DOHH2 (cell line): Measurements from ENCODE around the gene TMEM231.
"Not testable (repeated sequence)": the region's sequence is repeated elsewhere in the genome, so short reads cannot be mapped to it uniquely, and the experiment has no call there.

Experiments used
- EZH2phosphoT487 ChIP-seq: fragments of 200-600 bp; sonication (generic); IDR thresholded peaks from 2 replicates; pipeline ENCODE4 v1.6.1; 2017; ENCODE audit warnings: borderline replicate concordance, mild to moderate bottlenecking, antibody characterized with exemption, low read length, moderate library complexity, mixed read lengths
- TF ChIP-seq, protein P1 (sequence below): fragments of 200-600 bp; sonication (generic); IDR thresholded peaks from one replicate; pipeline ENCODE4 v1.5.1; 2014; ENCODE audit warnings: antibody characterized with exemption, mild to moderate bottlenecking, low read depth, low read length; ENCODE audit not compliant: poor library complexity, severe bottlenecking

DNA sequence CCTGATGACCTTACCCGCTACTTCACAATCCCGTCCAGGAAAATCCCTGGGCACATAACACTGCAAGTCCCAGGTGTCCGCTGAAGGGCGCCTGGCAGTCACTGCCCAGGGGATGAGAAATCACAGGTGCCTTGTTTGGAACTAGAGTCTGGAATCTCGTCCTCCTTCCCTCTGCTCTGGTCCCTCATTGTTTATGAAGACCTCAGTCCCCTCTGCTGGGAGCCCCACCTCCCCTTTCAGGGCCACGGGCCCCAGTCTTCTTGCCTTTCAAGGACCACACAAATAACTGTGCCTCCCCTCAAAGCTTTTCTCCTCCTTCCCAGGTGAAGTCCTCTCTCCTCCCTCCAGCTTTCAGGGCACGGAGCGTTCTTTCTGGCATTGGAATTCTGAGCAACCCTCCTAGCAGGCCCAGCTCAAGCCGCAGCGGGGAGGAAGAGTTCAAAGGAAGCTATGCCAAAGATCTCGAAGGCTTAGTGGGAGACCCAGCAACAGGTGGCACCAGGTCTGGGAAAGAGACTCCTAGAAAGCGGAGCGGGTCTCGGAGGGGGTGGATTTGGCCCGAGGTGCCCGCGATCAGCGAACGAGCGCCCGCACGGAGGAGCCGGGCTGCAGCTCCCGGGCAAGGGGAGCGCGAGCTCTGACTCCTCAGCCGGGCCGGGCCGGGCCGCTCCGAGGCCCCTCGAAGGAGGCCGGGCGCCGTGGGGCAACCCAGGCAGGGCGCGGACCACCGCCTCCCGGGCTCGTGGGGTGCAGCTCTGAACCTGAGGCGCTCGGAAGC, 39.7 kb downstream of the TMEM231 start:
- not testable (repeated sequence) for TF ChIP-seq EZH2phosphoT487
- TF ChIP-seq, protein P1, sequence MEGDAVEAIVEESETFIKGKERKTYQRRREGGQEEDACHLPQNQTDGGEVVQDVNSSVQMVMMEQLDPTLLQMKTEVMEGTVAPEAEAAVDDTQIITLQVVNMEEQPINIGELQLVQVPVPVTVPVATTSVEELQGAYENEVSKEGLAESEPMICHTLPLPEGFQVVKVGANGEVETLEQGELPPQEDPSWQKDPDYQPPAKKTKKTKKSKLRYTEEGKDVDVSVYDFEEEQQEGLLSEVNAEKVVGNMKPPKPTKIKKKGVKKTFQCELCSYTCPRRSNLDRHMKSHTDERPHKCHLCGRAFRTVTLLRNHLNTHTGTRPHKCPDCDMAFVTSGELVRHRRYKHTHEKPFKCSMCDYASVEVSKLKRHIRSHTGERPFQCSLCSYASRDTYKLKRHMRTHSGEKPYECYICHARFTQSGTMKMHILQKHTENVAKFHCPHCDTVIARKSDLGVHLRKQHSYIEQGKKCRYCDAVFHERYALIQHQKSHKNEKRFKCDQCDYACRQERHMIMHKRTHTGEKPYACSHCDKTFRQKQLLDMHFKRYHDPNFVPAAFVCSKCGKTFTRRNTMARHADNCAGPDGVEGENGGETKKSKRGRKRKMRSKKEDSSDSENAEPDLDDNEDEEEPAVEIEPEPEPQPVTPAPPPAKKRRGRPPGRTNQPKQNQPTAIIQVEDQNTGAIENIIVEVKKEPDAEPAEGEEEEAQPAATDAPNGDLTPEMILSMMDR: not testable (repeated sequence)
